DND-41 (cell line): ENCODE data around the gene USH1C.

Experiments
- ATAC-seq: fragments of 200-7000 bp; cut with Tn5 transposase; 3 replicates; pipeline ENCODE4 v1.9.1; 2021; ENCODE audit warnings: low read depth; ENCODE audit not compliant: insufficient read depth
- DNase-seq: peaks from one replicate; pipeline ENCODE4 v3.0.0-alpha.2; 2020
- H2AFZ ChIP-seq: 2 replicates; pipeline ENCODE4 v1.6.0; 2012; ENCODE audit warnings: low read depth, low read length
- H3K27ac ChIP-seq: 2 replicates; pipeline ENCODE4 v1.5.1; 2012; ENCODE audit warnings: low read length, inconsistent platforms
- H3K27me3 ChIP-seq: fragments of 200-600 bp; sonication (generic); 2 replicates; pipeline ENCODE4 v1.6.0; 2012; ENCODE audit warnings: low read length, mild to moderate bottlenecking, inconsistent platforms; ENCODE audit not compliant: insufficient read depth, poor library complexity
- H3K36me3 ChIP-seq: 2 replicates; pipeline ENCODE4 v1.5.1; 2012; ENCODE audit warnings: low read length, inconsistent platforms; ENCODE audit not compliant: insufficient read depth
- H3K4me1 ChIP-seq: 2 replicates; pipeline ENCODE4 v1.5.1; 2012; ENCODE audit warnings: mild to moderate bottlenecking, low read length; ENCODE audit not compliant: insufficient read depth
- H3K4me2 ChIP-seq: 2 replicates; pipeline ENCODE4 v1.6.0; 2012; ENCODE audit warnings: mild to moderate bottlenecking, moderate library complexity, low read length, inconsistent platforms; ENCODE audit not compliant: insufficient read depth
- H3K4me3 ChIP-seq, 2 experiments: fragments of 200-600 bp in 1 of 2; shearing (Covaris generic) in 1 of 2; 2 replicates each; pipeline ENCODE4 v1.5.1; 2012 to 2016; ENCODE audit warnings: inconsistent platforms in 2 of 2, low read length in 2 of 2, mild to moderate bottlenecking in 2 of 2, low read depth in 1 of 2, moderate library complexity in 1 of 2
- H3K79me2 ChIP-seq: 2 replicates; pipeline ENCODE4 v1.6.0; 2012; ENCODE audit warnings: low read length, inconsistent platforms; ENCODE audit not compliant: insufficient read depth
- H3K9ac ChIP-seq: 2 replicates; pipeline ENCODE4 v1.6.0; 2012; ENCODE audit warnings: low read depth, mild to moderate bottlenecking, inconsistent platforms, low read length, moderate library complexity
- H3K9me3 ChIP-seq: 2 replicates; pipeline ENCODE4 v1.5.1; 2012; ENCODE audit warnings: low read length, moderate library complexity, mild to moderate bottlenecking, inconsistent platforms; ENCODE audit not compliant: insufficient read depth, severe bottlenecking
- H4K20me1 ChIP-seq: 2 replicates; pipeline ENCODE4 v1.6.0; 2012; ENCODE audit warnings: low read length; ENCODE audit not compliant: insufficient read depth
- EZH2 ChIP-seq: IDR thresholded peaks from 3 replicates; pipeline ENCODE4 v1.6.1; 2012; ENCODE audit warnings: borderline replicate concordance, low read depth, mild to moderate bottlenecking, moderate library complexity, low read length, inconsistent platforms; ENCODE audit not compliant: severe bottlenecking
- TF ChIP-seq, protein P1 (sequence below): IDR thresholded peaks from 2 replicates; pipeline ENCODE4 v1.5.1; 2012; ENCODE audit warnings: borderline replicate concordance, low read length, moderate library complexity, mild to moderate bottlenecking; ENCODE audit not compliant: poor library complexity, severe bottlenecking; ENCODE audit errors: extremely low read depth

Gene USH1C

DNA sequence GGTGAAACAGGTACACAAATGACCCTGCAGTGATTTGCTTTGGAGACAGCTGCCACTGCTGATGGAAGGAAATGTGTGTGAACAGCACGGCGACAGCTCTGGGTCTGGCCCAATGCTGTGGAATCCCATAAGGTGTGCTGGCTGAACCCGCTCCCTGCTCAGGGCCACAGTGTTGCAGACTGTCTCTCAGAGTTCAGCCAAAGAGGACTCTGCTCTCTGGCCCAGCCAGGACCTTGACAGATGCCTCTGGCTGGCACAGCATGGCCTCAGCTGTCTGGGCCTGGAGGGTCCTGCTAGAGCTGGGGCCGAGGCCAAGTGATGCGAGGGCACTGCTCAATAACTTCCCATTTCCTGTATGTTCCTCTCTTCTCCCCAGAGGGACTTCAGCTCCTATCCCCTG is 62.3 kb downstream of the USH1C start:
- ATAC-seq, result no peak
- no peaks in the 10 kb centered on the region for H3K27me3 ChIP-seq
- H3K4me3 ChIP-seq, result no peak overlapping the region
- no peak for DNase-seq
- H3K4me2 ChIP-seq, result no peak overlapping the region
- H3K79me2 ChIP-seq, result no peaks in the 10 kb centered on the region
- peaks cover 22% of the 10 kb centered on the region for H3K4me1 ChIP-seq
- H3K36me3 ChIP-seq, result no peaks in the 10 kb centered on the region
- no peak overlapping the region for H2AFZ ChIP-seq
- no peak overlapping the region for H3K9ac ChIP-seq
- H3K9me3 ChIP-seq, result no peaks in the 10 kb centered on the region
- TF ChIP-seq, protein P1, sequence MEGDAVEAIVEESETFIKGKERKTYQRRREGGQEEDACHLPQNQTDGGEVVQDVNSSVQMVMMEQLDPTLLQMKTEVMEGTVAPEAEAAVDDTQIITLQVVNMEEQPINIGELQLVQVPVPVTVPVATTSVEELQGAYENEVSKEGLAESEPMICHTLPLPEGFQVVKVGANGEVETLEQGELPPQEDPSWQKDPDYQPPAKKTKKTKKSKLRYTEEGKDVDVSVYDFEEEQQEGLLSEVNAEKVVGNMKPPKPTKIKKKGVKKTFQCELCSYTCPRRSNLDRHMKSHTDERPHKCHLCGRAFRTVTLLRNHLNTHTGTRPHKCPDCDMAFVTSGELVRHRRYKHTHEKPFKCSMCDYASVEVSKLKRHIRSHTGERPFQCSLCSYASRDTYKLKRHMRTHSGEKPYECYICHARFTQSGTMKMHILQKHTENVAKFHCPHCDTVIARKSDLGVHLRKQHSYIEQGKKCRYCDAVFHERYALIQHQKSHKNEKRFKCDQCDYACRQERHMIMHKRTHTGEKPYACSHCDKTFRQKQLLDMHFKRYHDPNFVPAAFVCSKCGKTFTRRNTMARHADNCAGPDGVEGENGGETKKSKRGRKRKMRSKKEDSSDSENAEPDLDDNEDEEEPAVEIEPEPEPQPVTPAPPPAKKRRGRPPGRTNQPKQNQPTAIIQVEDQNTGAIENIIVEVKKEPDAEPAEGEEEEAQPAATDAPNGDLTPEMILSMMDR, result no peak
- TF ChIP-seq EZH2, result no peak
- H4K20me1 ChIP-seq, result no peaks in the 10 kb centered on the region
- H3K27ac ChIP-seq, result no peak overlapping the region; the same call in 1 of the 2 replicates

DNA sequence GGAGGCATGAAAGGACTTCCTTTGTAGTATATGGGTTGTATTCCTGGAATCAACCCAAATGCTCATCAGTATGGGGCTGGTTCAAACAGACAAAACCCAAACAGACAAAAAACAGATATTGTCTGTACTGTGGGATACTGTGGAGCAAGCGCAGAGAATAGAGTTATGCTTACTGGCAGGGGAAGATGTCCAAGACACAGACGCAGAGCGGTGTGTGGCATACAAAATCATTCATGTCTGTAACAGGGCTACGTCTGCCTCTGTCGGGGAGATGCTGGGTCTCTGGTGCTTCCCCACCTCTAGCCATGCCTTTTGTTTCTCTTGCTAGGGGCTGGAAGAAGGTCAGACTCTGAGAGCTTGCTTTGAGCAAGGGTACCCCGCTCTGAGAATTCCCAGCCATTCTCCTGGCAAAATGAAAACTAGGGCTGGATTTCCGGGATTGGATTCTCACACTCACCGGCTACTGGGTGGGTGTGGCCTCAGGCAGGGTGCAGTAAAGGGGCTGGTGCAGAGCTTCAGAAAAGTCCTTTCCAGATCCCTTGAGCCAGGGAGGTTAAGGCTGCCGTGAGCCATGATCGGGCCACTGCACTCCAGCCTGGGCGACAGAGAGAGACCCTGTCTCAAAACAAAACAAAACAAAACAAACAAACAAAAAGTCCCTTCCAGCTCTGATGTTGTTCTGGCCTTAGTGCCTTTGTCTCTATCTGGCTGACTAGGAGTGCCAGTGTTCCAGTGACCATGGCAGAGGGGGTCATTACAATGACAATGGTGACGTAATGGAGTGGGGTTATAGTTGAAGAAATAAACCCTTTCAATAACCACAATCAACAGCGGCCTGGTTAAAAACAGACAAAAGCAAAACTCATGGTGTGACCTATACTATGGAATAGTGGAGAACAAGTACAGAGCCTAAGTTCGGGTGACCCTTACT is 64.7 kb downstream of the USH1C start:
- peak; percentile 43 for DNase-seq
- no peaks in the 10 kb centered on the region for H3K27me3 ChIP-seq

DNA sequence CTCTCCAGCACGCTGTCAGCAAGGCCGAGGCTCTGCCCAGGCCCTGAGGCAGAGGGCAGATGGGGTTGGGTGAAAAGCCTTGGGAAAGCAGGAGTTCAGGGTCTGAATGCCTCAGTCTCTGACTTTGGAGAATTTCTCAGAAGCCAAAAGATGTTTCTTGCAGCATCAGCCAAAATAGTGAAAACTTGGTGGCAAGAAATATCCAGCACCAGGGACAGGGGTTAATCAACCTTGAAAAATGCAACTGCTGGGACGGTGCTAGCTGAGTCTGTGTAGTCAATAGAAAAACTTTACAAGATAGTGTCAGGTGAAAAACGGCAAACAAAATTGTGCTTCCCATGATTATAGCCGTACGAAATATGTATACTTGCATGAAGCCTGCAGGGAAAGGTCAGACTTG is 66.1 kb downstream of the USH1C start:
- Histone ChIP-seq H3K9ac (no peak overlapping the region), H3K27me3 (no peaks in the 10 kb centered on the region), H3K9me3 (no peaks in the 10 kb centered on the region), H3K4me3 (no peak overlapping the region), H3K79me2 (no peaks in the 10 kb centered on the region), H4K20me1 (no peaks in the 10 kb centered on the region), H2AFZ (no peak overlapping the region), H3K27ac (no peak overlapping the region), H3K36me3 (no peaks in the 10 kb centered on the region), H3K4me1 (peaks cover 32% of the 10 kb centered on the region), H3K4me2 (no peak overlapping the region)
- TF ChIP-seq, protein P1, result no peak
- no peak for TF ChIP-seq EZH2
- no peak for DNase-seq
- ATAC-seq, result no peak

More for the DNA sequence above, 64.7 kb downstream of the USH1C start:
- peak; percentile 59 for ATAC-seq
- H3K36me3 ChIP-seq, result no peaks in the 10 kb centered on the region
- H3K27ac ChIP-seq, result peak overlapping the region; percentile 32
- no peaks in the 10 kb centered on the region for H4K20me1 ChIP-seq
- H3K4me1 ChIP-seq, result peaks cover 32% of the 10 kb centered on the region
- H3K4me3 ChIP-seq, result no peak overlapping the region
- H3K4me2 ChIP-seq, result peak overlapping the region; percentile 35
- TF ChIP-seq, protein P1, result no peak
- no peak for TF ChIP-seq EZH2
- H3K9me3 ChIP-seq, result no peaks in the 10 kb centered on the region
- no peak overlapping the region for H2AFZ ChIP-seq
- no peaks in the 10 kb centered on the region for H3K79me2 ChIP-seq
- H3K9ac ChIP-seq, result no peak overlapping the region
